ENCODE measurements around the gene GET4. TPM values are rescaled to one million over a fixed set of nuclear protein-coding genes. Genes with fewer than 3 reads are reported as not detected.

GET4 gene
- total and polyA plus RNA-seq, 2 of the 4 experiments (the other 2 are of a cell fraction) = 11.3 to 30.9 TPM

DNA sequence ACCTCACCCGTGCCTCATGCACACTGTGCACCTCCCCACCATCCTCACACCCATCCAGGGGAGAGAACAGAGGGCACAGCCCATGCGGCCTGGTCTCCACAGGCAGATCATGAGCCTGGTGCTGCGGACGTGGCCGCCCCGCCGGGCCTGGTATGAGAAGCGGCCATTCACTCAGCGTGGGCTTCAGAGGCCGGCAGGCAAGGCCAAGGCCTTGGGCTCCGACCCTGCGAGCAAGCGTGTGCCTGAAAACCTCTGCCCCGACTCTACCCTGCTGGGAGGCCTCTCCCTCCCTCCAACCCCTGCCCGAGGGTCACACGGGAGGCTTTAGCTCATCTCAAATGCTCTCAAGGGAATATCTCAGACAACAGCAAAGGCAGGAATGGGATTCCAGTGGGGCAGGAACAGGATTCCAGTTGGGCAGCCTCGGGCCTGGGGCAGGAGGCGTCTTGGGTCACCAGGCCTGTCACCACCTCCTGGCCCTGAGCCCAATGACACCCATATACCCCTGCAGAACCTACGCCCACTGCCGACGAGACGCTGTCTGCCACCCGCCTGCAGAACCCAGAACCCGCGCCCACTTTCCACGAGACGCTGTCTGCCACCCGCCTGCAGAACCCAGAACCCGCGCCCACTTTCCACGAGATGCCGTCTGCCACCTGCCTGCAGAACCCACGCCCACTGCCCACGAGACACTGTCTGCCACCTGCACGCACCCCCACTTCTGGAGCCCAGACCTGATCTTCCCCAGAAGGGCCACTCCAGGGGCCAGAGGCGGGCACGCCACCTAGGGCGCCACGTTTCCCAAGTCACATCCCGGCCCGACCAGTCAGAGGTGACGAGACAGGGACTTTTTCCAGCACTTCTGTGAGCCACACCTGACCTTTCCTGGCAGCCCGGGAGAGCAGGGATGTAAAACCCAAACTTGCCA, 39.2 kb downstream of the GET4 start:
- Histone ChIP-seq H2BK120ac (ENCODE audit: low read depth, low read length) (no peak overlapping the region), H4K8ac (ENCODE audit: low read depth in 2 of 2, low read length in 2 of 2) (no peak overlapping the region), H3K4me3 (ENCODE audit: insufficient read depth, low read depth, low read length) (no peak overlapping the region), H3K9me3 (ENCODE audit: control insufficient read depth, insufficient read depth, low read length) (no peaks in the 10 kb centered on the region), H2BK15ac (ENCODE audit: low read depth, low read length) (no peak overlapping the region), H3K4me2 (ENCODE audit: low read depth, low read length) (no peak overlapping the region), H3K4me1 (ENCODE audit: control insufficient read depth, insufficient read depth, low read length) (no peaks in the 10 kb centered on the region), H3K18ac (ENCODE audit: low read depth, low read length) (no peak overlapping the region), H4K20me1 (ENCODE audit: insufficient read depth, low read length) (no peaks in the 10 kb centered on the region), H4K5ac (ENCODE audit: low read depth, low read length) (no peak overlapping the region), H3K27ac (ENCODE audit: insufficient read depth, low read length) (no peak overlapping the region), H3K36me3 (ENCODE audit: control insufficient read depth, insufficient read depth, low read length) (no peaks in the 10 kb centered on the region), H3K9me1 (ENCODE audit: insufficient read depth, low read length) (no peaks in the 10 kb centered on the region), H3K56ac (ENCODE audit: extremely low read depth, insufficient read depth, low read length) (no peak overlapping the region), H3K27me3 (ENCODE audit: control insufficient read depth, insufficient read depth, low read length) (no peaks in the 10 kb centered on the region), H2BK5ac (ENCODE audit: low read depth, low read length, poor library complexity, severe bottlenecking) (no peak overlapping the region), H3K14ac (replicated peaks; ENCODE audit: low read depth, low read length) (no peak overlapping the region), H4K91ac (ENCODE audit: insufficient read depth, low read depth, low read length) (no peak overlapping the region), H2BK20ac (ENCODE audit: low read depth, low read length) (no peak overlapping the region), H2AFZ (replicated peaks; ENCODE audit: low read length, poor library complexity) (no peak overlapping the region), H2AK9ac (replicated peaks; ENCODE audit: low read depth, low read length, poor library complexity) (no peak overlapping the region), H3K23ac (ENCODE audit: low read depth, low read length) (no peak overlapping the region), H3K9ac (ENCODE audit: low read depth, low read length) (no peak overlapping the region), H3K79me1 (ENCODE audit: low read depth in 1 of 2, low read length in 2 of 2) (no peaks in the 10 kb centered on the region), H2AK5ac (ENCODE audit: low read depth, low read length) (no peak overlapping the region), H3K4ac (ENCODE audit: low read depth, low read length) (no peak overlapping the region)
- intact Hi-C loops (cut with micrococcal nuclease) (no loop called here), dilution Hi-C loops (cut with HindIII; ENCODE audit: low sequenced_read_pairs, unreplicated experiment) (no loop called here), in situ Hi-C loops (cut with MboI; ENCODE audit: low sequenced_read_pairs) (no loop called here)
- no peak for DNase-seq
- WGBS, 2 experiments (ENCODE audit: extremely low coverage in 2 of 2, insufficient read length in 1 of 2) = 88% methylated on average over 29 of the region's 43 CpGs; no CpG with 5 or more reads in 1 of the 2 experiments
- no peak for ATAC-seq (ENCODE audit: low read depth)
- no peak for TF ChIP-seq FOS (IDR thresholded peaks at IDR 0.05; ENCODE audit: low read depth, low read length)
- TF ChIP-seq SMC3 (IDR thresholded peaks at IDR 0.05; ENCODE audit: low read depth, low read length) = no peak
- no peak for TF ChIP-seq RAD21 (IDR thresholded peaks at IDR 0.05; ENCODE audit: low read length)
- TF ChIP-seq, protein P1, sequence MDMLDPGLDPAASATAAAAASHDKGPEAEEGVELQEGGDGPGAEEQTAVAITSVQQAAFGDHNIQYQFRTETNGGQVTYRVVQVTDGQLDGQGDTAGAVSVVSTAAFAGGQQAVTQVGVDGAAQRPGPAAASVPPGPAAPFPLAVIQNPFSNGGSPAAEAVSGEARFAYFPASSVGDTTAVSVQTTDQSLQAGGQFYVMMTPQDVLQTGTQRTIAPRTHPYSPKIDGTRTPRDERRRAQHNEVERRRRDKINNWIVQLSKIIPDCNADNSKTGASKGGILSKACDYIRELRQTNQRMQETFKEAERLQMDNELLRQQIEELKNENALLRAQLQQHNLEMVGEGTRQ (IDR thresholded peaks at IDR 0.05; ENCODE audit: low read depth, low read length) = no peak
- TF ChIP-seq, protein P2, sequence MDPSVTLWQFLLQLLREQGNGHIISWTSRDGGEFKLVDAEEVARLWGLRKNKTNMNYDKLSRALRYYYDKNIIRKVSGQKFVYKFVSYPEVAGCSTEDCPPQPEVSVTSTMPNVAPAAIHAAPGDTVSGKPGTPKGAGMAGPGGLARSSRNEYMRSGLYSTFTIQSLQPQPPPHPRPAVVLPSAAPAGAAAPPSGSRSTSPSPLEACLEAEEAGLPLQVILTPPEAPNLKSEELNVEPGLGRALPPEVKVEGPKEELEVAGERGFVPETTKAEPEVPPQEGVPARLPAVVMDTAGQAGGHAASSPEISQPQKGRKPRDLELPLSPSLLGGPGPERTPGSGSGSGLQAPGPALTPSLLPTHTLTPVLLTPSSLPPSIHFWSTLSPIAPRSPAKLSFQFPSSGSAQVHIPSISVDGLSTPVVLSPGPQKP (IDR thresholded peaks at IDR 0.05; ENCODE audit: borderline replicate concordance, low read depth, low read length) = no peak
- no peak for TF ChIP-seq NFE2L2 (IDR thresholded peaks at IDR 0.05; ENCODE audit: low read depth, low read length)
- no peak for TF ChIP-seq RCOR1 (IDR thresholded peaks at IDR 0.05; ENCODE audit: insufficient replicate concordance, low read length)
- no peak for TF ChIP-seq CHD1 (IDR thresholded peaks at IDR 0.05; ENCODE audit: low read depth, low read length)
- BruUV-seq (replicated peaks) = no TSS peak
- POLR2A ChIA-PET (ENCODE audit: unreplicated experiment) = interaction anchor here (0.6 kb wide), 1 partner anchor 75 kb away, joined by 10 read pairs; no protein-coding TSS in a partner anchor
- CTCF ChIA-PET = interaction anchor here (0.6 kb wide), 1 partner anchor 15 kb away, joined by 3 read pairs; no protein-coding TSS in a partner anchor

Data from IMR-90 (cell line).